Measurements from ENCODE around the gene TNFAIP8. TPM values are rescaled to one million over a fixed set of nuclear protein-coding genes. Genes with fewer than 3 reads are reported as not detected.

Gene TNFAIP8
- total and polyA plus RNA-seq, 10 of the 15 experiments (the other 5 are each of a cell fraction or from before 2014, with no cell fraction given), result 124 to 324 (median 177) TPM

DNA sequence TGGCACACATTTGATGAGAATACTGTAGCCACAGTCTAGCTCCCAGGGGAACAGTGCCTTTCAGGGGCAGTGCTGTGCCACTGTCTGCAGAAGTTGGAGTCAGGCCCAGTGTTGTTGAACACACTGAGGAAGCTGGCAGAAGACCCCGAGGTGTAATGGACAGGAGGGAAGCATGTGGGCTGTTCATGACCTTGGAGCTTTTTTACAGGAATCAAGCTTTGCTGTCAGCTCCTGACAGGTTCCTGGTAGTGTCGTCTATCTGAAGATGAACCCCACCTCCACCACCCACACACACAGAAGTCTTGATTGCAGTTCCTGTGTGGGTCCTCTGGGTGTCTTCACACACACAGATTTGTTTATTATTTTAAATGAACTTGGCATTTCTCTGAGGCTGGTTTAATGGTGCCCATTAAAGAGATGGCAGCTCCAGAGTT, 40.3 kb upstream of the TNFAIP8 start (continued):
- TF ChIP-seq IRF4 (IDR thresholded peaks at IDR 0.05; ENCODE audit: low read depth, low read length) (0 out of 2 replicates have a peak, but pooled peaks have one; percentile 25), ASH2L (IDR thresholded peaks at IDR 0.05; ENCODE audit: borderline replicate concordance, low read depth) (no peak), GATAD2B (conservative IDR thresholded peaks at IDR 0.05; ENCODE audit: low read depth) (0 out of 2 replicates have a peak, but pooled peaks have one; percentile 30), POLR2A (IDR thresholded peaks at IDR 0.05; ENCODE audit: low read depth, low read length) (no peak), KAT2A (conservative IDR thresholded peaks at IDR 0.05; ENCODE audit: control insufficient read depth, low read depth, low read length) (no peak), YY1 (IDR thresholded peaks at IDR 0.05; ENCODE audit: low read depth, low read length) (peak; percentile 79; the same call in 1 of the 2 replicates), NR2F1 (conservative IDR thresholded peaks at IDR 0.05) (no peak), POU2F2 (IDR thresholded peaks at IDR 0.05; ENCODE audit: borderline replicate concordance, low read depth, low read length) (no peak), SRF (IDR thresholded peaks at IDR 0.05; ENCODE audit: low read depth in 2 of 2, low read length in 2 of 2) (no peak), PAX5 (IDR thresholded peaks at IDR 0.05; ENCODE audit: borderline replicate concordance, low read depth, low read length) (no peak), MTA3 (IDR thresholded peaks at IDR 0.05; ENCODE audit: borderline replicate concordance, low read length) (no peak), PAX8 (IDR thresholded peaks at IDR 0.05) (no peak), NRF1 (conservative IDR thresholded peaks at IDR 0.05; ENCODE audit: low read depth, low read length) (no peak), RAD51 (IDR thresholded peaks at IDR 0.05) (no peak), SIX5 (IDR thresholded peaks at IDR 0.05; ENCODE audit: low read depth, low read length, severe bottlenecking) (no peak)
- TF ChIP-seq, protein P1, sequence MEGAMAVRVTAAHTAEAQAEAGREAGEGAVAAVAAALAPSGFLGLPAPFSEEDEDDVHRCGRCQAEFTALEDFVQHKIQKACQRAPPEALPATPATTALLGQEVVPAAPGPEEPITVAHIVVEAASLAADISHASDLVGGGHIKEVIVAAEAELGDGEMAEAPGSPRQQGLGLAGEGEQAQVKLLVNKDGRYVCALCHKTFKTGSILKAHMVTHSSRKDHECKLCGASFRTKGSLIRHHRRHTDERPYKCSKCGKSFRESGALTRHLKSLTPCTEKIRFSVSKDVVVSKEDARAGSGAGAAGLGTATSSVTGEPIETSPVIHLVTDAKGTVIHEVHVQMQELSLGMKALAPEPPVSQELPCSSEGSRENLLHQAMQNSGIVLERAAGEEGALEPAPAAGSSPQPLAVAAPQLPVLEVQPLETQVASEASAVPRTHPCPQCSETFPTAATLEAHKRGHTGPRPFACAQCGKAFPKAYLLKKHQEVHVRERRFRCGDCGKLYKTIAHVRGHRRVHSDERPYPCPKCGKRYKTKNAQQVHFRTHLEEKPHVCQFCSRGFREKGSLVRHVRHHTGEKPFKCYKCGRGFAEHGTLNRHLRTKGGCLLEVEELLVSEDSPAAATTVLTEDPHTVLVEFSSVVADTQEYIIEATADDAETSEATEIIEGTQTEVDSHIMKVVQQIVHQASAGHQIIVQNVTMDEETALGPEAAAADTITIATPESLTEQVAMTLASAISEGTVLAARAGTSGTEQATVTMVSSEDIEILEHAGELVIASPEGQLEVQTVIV (IDR thresholded peaks at IDR 0.05; ENCODE audit: borderline replicate concordance, partially characterized antibody), result no peak

All from GM12878 (cell line).